ENCODE measurements around the gene NCR3LG1.

The NCR3LG1 gene

GRCh38 chr11:17375547-17375946 is 23.9 kb downstream of the NCR3LG1 start:
- DNase-seq: no peak

DNA sequence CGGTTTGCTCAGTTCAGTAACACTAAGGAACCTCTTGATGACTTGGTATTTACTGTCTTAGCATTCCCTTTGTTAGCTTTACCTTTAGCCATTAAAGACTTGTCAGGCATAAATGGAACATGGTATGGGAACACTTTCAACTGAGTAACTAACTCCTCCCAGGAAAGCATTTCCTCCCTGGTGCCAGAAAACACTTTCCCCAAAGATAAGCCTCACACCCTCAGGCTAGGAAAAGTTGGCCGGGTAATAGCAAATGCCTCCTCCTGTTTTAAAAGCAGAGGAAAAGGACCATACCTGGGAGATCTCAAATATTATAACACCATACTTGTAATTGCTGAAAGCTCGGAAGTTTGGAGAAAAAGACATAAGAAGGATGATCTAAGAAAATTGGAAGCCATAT is 24.9 kb downstream of the NCR3LG1 start:
- DNase-seq: no peak

DNA sequence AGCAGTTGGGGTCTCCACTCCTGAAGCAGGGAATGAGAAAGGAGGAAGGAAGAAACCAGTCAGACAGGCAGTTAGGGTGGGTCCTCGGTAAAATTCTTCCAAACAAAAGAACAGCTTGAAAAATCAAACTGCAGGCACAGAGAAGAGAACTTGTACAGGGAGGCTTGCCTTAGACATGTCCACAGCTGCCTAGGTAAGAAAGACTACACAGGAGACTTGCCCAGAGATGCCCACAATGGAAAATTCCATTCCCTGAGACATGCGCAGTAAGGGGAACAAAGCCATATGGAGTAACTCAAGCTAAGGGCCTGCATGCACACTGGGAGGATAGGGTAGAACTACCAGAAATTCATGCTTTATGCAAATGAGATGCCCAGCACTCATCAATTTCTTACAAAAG is 27.1 kb downstream of the NCR3LG1 start:
- DNase-seq: no peak

DNA sequence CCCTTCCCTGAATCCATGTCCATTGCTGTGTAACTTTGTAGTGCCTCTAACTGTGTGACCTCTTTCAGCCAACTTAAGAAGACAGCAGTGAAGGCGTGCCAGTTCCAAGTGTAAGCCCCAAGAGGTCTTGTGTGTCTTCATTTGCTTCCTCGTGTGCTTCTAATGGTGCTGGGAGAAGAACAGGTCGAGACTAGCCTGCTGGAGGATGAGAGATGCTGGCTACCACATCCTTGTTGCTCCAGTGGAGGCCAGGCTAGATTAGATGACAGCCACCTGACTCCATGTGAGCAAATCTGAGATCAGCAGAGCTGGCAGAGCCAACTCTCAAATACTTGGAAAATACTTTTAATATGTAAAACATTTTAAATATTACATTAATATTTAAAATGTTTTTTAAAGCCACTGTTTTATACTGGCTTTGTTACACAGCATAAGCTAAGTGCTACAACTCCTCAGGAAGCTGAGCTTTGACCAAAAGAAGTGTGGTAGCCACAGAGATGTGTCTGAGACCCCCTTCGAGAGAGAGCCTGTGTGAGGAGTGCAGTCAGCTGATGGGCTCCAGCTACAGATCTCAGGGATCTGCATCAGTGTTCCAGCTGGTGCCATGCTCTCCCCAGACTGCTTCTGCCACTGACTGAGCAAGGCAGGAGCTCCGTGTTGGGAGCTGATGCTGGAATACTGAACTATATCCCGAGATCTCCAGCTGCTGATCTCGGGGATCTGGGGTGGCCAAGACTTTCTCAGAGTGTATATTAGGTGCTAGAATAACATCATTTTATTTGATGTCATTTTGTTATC is 28.0 kb downstream of the NCR3LG1 start:
- DNase-seq: no peak

DNA sequence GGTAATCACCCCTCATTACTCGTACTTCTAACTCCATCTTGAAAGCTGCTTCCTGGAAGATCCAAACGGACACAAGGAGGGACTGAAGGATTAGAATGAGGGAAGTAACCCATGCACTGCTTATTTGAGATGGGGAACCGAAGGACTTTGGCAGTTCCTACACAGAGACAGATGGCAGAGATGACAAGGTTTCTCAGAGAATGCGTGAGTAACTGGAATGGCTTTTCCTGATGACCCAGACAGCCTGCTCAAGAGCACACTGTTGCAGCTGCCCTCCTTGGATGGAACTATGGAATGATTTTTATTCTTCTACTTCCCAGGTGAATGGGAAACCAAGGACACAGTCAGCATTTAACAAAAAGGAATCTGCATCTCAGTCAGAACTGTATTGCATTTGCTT is 29.6 kb downstream of the NCR3LG1 start:
- no peak for DNase-seq

GRCh38 chr11:17382046-17382728 is 30.6 kb downstream of the NCR3LG1 start:
- no peak for DNase-seq

- no peak for DNase-seq
These were observed 31.9 kb downstream of the NCR3LG1 start for GRCh38 chr11:17383461-17383860.

- DNase-seq: peak; percentile 78
These were observed 32.5 kb downstream of the NCR3LG1 start for GRCh38 chr11:17384002-17384511.

DNA sequence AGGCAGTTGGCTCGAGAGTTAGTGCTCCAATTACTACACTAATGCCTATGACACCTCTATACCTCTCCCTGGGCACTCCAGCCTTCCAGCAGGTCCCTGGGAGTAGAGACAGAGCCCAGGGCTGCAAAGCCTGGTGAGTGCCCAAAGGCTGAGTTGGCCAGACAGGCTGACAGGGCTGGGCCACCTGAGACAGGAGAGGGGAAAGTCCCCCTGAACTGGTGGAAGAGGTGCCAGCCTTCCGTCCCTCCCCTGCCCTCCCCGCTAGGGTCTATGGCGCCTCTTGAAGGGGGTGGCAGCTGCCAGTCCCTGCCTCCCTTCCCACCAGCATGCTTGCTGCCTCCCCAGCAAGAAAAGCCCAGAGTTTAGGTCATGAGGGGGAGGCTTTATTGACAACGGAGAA is 33.9 kb downstream of the NCR3LG1 start:
- DNase-seq: no peak

GRCh38 chr11:17385926-17386325 is 34.3 kb downstream of the NCR3LG1 start:
- DNase-seq: no peak

DNA sequence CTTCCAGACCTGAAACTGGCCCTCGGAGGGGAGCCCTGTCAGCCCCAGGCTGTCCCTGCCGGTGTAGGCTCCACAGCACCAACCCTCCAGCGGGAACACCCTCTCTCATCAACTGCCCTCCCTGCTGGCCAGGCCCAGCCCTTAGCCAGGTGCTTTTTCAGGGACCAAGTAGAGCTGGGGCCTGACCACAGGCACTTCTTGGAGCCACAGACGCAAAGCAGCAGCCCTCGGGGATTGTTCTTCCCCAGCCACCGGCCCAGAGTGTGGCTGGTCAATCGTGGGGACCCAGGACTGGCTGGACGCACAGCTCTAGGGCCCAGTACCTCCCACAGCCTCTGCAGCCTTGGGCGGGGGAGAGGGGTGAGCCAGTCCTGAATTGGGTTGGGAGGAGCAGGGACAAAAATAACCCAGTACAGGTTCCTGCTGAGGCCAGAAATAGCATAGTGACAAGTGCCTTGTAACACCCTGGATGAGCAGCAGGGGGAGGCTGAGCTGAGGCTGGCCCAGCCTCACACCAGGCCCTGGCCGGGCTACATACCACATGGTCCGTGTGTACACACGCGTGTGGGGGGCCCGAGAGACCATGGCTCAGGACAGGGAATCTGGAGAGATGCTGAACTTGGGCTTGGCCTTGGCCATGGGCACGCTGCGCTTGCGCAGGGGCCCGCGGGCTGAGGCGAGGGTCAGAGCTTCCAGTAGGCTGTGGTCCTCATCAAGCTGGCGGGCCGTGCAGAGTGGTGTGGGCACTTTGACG is 34.9 kb downstream of the NCR3LG1 start:
- peak; percentile 32 for DNase-seq

DNA sequence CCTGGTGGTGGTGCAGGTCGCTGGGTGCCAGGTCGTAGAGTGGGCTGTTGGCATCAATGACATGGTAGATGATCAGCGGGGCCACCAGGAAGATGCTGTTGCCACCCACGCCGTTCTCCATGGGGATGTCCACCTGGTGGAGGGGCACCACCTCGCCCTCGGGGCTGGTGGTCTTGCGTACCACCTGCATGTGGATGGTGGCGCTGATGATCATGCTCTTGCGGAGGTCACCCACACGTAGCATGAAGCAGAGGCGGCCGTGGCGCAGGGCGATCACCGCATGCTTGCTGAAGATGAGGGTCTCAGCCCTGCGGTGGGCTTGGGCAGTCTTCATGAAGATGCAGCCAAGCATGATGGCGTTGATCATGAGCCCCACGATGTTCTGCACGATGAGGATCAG is 35.7 kb downstream of the NCR3LG1 start:
- DNase-seq: no peak

DNA sequence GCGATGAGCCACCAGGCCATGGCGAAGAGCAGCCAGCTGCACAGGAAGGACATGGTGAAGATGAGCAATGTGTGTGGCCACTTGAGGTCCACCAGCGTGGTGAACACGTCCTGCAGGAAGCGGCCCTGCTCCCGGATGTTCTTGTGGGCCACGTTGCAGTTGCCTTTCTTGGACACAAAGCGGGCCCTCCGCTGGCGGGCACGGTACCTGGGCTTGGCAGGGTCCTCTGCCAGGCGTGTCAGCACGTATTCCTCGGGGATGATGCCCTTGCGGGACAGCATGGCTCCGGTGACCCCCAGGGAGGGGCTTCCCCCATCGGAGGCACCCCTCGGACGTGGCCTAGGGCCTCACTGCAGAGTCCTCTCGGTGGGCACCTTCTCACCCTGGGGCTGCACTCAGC is 36.2 kb downstream of the NCR3LG1 start:
- DNase-seq: no peak

- DNase-seq: no peak
These were observed 37.1 kb downstream of the NCR3LG1 start, which contains the start of gene KCNJ11 for GRCh38 chr11:17388609-17389210. KCNJ11 (minus strand) TSS chr11:17388659; CDS start chr11:17388091, 568 bp downstream.

DNA sequence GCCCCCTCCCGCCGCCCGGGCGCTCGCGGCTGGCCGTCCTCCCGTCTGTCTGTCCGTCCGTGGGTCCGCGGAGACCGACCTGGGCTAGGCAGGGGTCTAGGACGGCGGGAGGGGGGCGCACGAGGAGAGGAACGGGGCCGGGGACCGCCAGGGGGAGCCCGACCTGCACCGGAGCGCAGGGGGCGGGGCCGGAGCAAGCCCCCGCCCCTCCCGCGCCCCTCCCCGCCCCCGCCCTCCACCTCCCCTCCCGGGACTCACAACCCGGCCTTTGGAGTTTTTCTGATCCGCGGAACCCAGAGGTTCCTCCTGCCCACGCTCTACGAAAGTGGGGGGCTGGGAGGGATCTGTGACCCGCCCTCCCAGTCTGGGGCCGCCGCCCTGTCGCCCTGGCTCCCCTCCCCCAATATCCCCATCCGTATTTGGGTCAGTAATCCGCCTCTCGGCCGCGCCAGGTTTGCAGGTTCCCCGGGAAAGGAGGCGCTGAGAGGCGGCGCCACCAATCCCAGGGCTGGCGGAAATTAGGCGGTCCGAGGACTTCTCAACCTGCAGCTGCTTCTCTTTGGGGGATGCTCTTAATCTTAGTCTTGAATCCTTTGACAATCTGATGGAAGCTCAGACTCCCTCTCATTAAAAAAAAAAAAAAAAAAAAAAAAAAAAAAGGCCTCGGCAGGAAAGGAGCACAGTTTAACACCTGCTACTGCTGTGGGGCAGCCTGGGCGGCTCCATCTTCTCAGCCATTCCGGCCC is 37.8 kb downstream of the NCR3LG1 start:
- DNase-seq: peak; percentile 89

- DNase-seq: no peak
These were observed 38.5 kb downstream of the NCR3LG1 start for GRCh38 chr11:17389957-17390649.

GRCh38 chr11:17391493-17392355 is 40.1 kb downstream of the NCR3LG1 start:
- DNase-seq: peak; percentile 40

DNA sequence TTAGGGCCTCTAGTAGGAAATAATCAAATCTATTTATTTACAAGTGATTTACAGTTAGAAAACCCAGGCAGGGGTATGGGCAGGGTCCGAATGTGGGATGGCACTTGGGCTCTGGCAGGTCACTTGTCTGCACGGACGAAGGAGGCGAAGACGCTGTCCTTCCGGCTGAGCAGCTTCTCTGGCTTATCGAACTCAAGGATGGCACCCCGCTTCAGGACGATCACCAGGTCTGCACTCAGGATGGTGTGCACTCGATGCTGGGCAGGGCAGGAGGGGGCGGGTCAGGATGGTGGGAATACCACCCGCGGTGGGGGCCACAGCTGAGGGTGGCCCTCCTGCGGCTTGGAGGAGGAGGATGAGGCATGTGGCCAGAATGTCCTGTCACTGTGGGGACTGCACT is 41.3 kb downstream of the NCR3LG1 start:
- DNase-seq: no peak

GRCh38 chr11:17393472-17393871 is 41.9 kb downstream of the NCR3LG1 start:
- DNase-seq: no peak

GRCh38 chr11:17394743-17395390 is 43.3 kb downstream of the NCR3LG1 start:
- no peak for DNase-seq

Measured in NCI-H345 (cell line).